ENCODE measurements around the gene TTC34. TPM values are rescaled to one million over a fixed set of nuclear protein-coding genes. Genes with fewer than 3 reads are reported as not detected.

TTC34 gene
- total and polyA plus RNA-seq, 2 experiments from 2014 or later: 0.05 to 0.22 TPM

- no peaks in the 10 kb centered on the region for H3K4me1 ChIP-seq (ENCODE audit: insufficient read depth)
- H3K36me3 ChIP-seq (ENCODE audit: low read depth): no peaks in the 10 kb centered on the region
- no peak overlapping the region for H3K9ac ChIP-seq
- no peaks in the 10 kb centered on the region for H3K9me2 ChIP-seq (ENCODE audit: insufficient read depth)
- TF ChIP-seq EZH2phosphoT487 (IDR thresholded peaks at IDR 0.05; ENCODE audit: insufficient read depth, low read depth) (no peak), EZH2 (IDR thresholded peaks at IDR 0.05; ENCODE audit: insufficient read depth, poor library complexity, severe bottlenecking) (no peak)
- no peaks in the 10 kb centered on the region for H3K79me2 ChIP-seq (ENCODE audit: insufficient read depth)
- no peak overlapping the region for H3K4me3 ChIP-seq
- H3K27ac ChIP-seq: no peak overlapping the region
- no peak for DNase-seq
- H3K4me2 ChIP-seq (ENCODE audit: unreplicated experiment): no peak overlapping the region
- no peaks in the 10 kb centered on the region for H3K27me3 ChIP-seq (replicated peaks; ENCODE audit: insufficient read depth)
- in situ Hi-C loops (cut with MboI): no loop called here
- H3K9me3 ChIP-seq (ENCODE audit: low read depth): no peaks in the 10 kb centered on the region
- no peak overlapping the region for H2AFZ ChIP-seq
- H4K20me1 ChIP-seq (ENCODE audit: insufficient read depth): no peaks in the 10 kb centered on the region
- whole genome bisulfite sequencing, 2 experiments (ENCODE audit: low coverage in 1 of 2, low lambda C conversion rate in 2 of 2, missing lambda C conversion rate in 2 of 2): 58 to 69% methylated on average over 12 to 15 of the region's 15 CpGs
- H3F3A ChIP-seq (ENCODE audit: insufficient read depth): no peaks in the 10 kb centered on the region
Measured at GRCh38 chr1:2606396-2606880, 195.1 kb downstream of the TTC34 start.

GRCh38 chr1:2605509-2606395 lies 195.7 kb downstream of the TTC34 start:
- no peaks in the 10 kb centered on the region for H3K36me3 ChIP-seq (ENCODE audit: low read depth)

GRCh38 chr1:2604844-2605508 lies 196.5 kb downstream of the TTC34 start:
- H3K9ac ChIP-seq: no peak overlapping the region
- in situ Hi-C loops (cut with MboI): no loop called here
- no peaks in the 10 kb centered on the region for H3F3A ChIP-seq (ENCODE audit: insufficient read depth)
- no peaks in the 10 kb centered on the region for H3K36me3 ChIP-seq (ENCODE audit: low read depth)
- H3K27ac ChIP-seq: no peak overlapping the region
- H2AFZ ChIP-seq: no peak overlapping the region
- H3K4me2 ChIP-seq (ENCODE audit: unreplicated experiment): no peak overlapping the region
- TF ChIP-seq EZH2 (IDR thresholded peaks at IDR 0.05; ENCODE audit: insufficient read depth, poor library complexity, severe bottlenecking): no peak
- no peak for TF ChIP-seq EZH2phosphoT487 (IDR thresholded peaks at IDR 0.05; ENCODE audit: insufficient read depth, low read depth)
- 51 to 56% methylated on average over 14 of the region's 14 CpGs for WGBS, 2 experiments (ENCODE audit: low coverage in 1 of 2, low lambda C conversion rate in 2 of 2, missing lambda C conversion rate in 2 of 2)
- H3K4me1 ChIP-seq (ENCODE audit: insufficient read depth): no peaks in the 10 kb centered on the region
- no peaks in the 10 kb centered on the region for H3K79me2 ChIP-seq (ENCODE audit: insufficient read depth)
- H3K4me3 ChIP-seq: no peak overlapping the region
- H3K27me3 ChIP-seq (replicated peaks; ENCODE audit: insufficient read depth): no peaks in the 10 kb centered on the region
- H3K9me2 ChIP-seq (ENCODE audit: insufficient read depth): no peaks in the 10 kb centered on the region
- no peaks in the 10 kb centered on the region for H4K20me1 ChIP-seq (ENCODE audit: insufficient read depth)
- DNase-seq: no peak
- no peaks in the 10 kb centered on the region for H3K9me3 ChIP-seq (ENCODE audit: low read depth)

More at GRCh38 chr1:2605509-2606395, 195.7 kb downstream of the TTC34 start:
- Histone ChIP-seq H3K79me2 (ENCODE audit: insufficient read depth) (no peaks in the 10 kb centered on the region), H3K27me3 (replicated peaks; ENCODE audit: insufficient read depth) (no peaks in the 10 kb centered on the region), H3K9me3 (ENCODE audit: low read depth) (no peaks in the 10 kb centered on the region), H3K9ac (no peak overlapping the region), H3K4me1 (ENCODE audit: insufficient read depth) (no peaks in the 10 kb centered on the region), H3K9me2 (ENCODE audit: insufficient read depth) (no peaks in the 10 kb centered on the region), H2AFZ (no peak overlapping the region), H3F3A (ENCODE audit: insufficient read depth) (no peaks in the 10 kb centered on the region), H4K20me1 (ENCODE audit: insufficient read depth) (no peaks in the 10 kb centered on the region), H3K4me2 (ENCODE audit: unreplicated experiment) (no peak overlapping the region), H3K27ac (no peak overlapping the region), H3K4me3 (no peak overlapping the region)
- 69 to 71% methylated on average over 44 to 45 of the region's 48 CpGs for WGBS, 2 experiments (ENCODE audit: low coverage in 1 of 2, low lambda C conversion rate in 2 of 2, missing lambda C conversion rate in 2 of 2)
- no peak for DNase-seq
- TF ChIP-seq EZH2 (IDR thresholded peaks at IDR 0.05; ENCODE audit: insufficient read depth, poor library complexity, severe bottlenecking) (no peak), EZH2phosphoT487 (IDR thresholded peaks at IDR 0.05; ENCODE audit: insufficient read depth, low read depth) (no peak)
- in situ Hi-C loops (cut with MboI): no loop called here

- H3K4me3 ChIP-seq: no peak overlapping the region
- H3K79me2 ChIP-seq (ENCODE audit: insufficient read depth): no peaks in the 10 kb centered on the region
- no peak overlapping the region for H3K9ac ChIP-seq
- 59 to 61% methylated on average over 17 to 19 of the region's 19 CpGs for WGBS, 2 experiments (ENCODE audit: low coverage in 1 of 2, low lambda C conversion rate in 2 of 2, missing lambda C conversion rate in 2 of 2)
- TF ChIP-seq EZH2 (IDR thresholded peaks at IDR 0.05; ENCODE audit: insufficient read depth, poor library complexity, severe bottlenecking) (no peak), EZH2phosphoT487 (IDR thresholded peaks at IDR 0.05; ENCODE audit: insufficient read depth, low read depth) (no peak)
- H2AFZ ChIP-seq: no peak overlapping the region
- no peaks in the 10 kb centered on the region for H4K20me1 ChIP-seq (ENCODE audit: insufficient read depth)
- no peak overlapping the region for H3K4me2 ChIP-seq (ENCODE audit: unreplicated experiment)
- no peaks in the 10 kb centered on the region for H3K9me2 ChIP-seq (ENCODE audit: insufficient read depth)
- H3K27me3 ChIP-seq (replicated peaks; ENCODE audit: insufficient read depth): no peaks in the 10 kb centered on the region
- no peaks in the 10 kb centered on the region for H3K4me1 ChIP-seq (ENCODE audit: insufficient read depth)
- no peaks in the 10 kb centered on the region for H3K9me3 ChIP-seq (ENCODE audit: low read depth)
- DNase-seq: no peak
- no peaks in the 10 kb centered on the region for H3K36me3 ChIP-seq (ENCODE audit: low read depth)
- no peak overlapping the region for H3K27ac ChIP-seq
- no peaks in the 10 kb centered on the region for H3F3A ChIP-seq (ENCODE audit: insufficient read depth)
- in situ Hi-C loops (cut with MboI): no loop called here
Measured at GRCh38 chr1:2604156-2604843, 197.2 kb downstream of the TTC34 start.

All from GM23248 (cell line).